H1 (cell line): Measurements from ENCODE around the gene ZSCAN21. TPM values are rescaled to one million over a fixed set of nuclear protein-coding genes. Genes with fewer than 3 reads are reported as not detected.
A peak's percentile ranks its signal among the peaks of the same experiment; 100 is the strongest.

ENCODE experiments used
- ASH2L ChIP-seq: fragments of 200-600, 300-600 bp; sonication (generic); IDR thresholded peaks from one replicate; pipeline ENCODE4 v1.7.1; 2017; ENCODE audit warnings: low read length
- BCL11A ChIP-seq, 2 experiments: IDR thresholded peaks; one replicate each; pipeline ENCODE4 v1.6.1; 2011; ENCODE audit warnings: low read depth in 2 of 2, low read length in 2 of 2, mild to moderate bottlenecking in 2 of 2
- CREB1 ChIP-seq: IDR thresholded peaks from 2 replicates; pipeline ENCODE4 v1.6.1; 2012; ENCODE audit warnings: inconsistent platforms
- CTBP2 ChIP-seq: IDR thresholded peaks from 2 replicates; pipeline ENCODE4 v1.7.0; 2011; ENCODE audit warnings: borderline replicate concordance, mild to moderate bottlenecking, moderate library complexity, mixed read lengths, low read length; ENCODE audit not compliant: insufficient read depth, insufficient read length
- EGR1 ChIP-seq: IDR thresholded peaks from 2 replicates; pipeline ENCODE4 v1.6.1; 2011; ENCODE audit warnings: low read depth, low read length, borderline replicate concordance
- EZH2 ChIP-seq: fragments of 200-600 bp; sonication (generic); IDR thresholded peaks from 2 replicates; pipeline ENCODE4 v1.7.1; 2012; ENCODE audit warnings: low read depth, mild to moderate bottlenecking, moderate library complexity, low read length, inconsistent platforms; ENCODE audit not compliant: severe bottlenecking
- GABPA ChIP-seq: IDR thresholded peaks from 2 replicates; pipeline ENCODE4 v1.6.1; 2011; ENCODE audit warnings: mild to moderate bottlenecking, low read length, moderate library complexity, borderline replicate concordance; ENCODE audit not compliant: insufficient read depth
- GTF2F1 ChIP-seq: IDR thresholded peaks from 2 replicates; pipeline ENCODE4 v1.6.1; 2012; ENCODE audit warnings: low read depth, low read length, improper control_type of control experiment, borderline replicate concordance
- JUN ChIP-seq: IDR thresholded peaks from 2 replicates; pipeline ENCODE4 v1.6.1; 2011; ENCODE audit warnings: low read depth, mild to moderate bottlenecking, improper control_type of control experiment, low read length
- KDM4A ChIP-seq: IDR thresholded peaks from one replicate; pipeline ENCODE4 v1.7.1; 2012; ENCODE audit warnings: low read depth, mild to moderate bottlenecking, moderate library complexity, low read length, inconsistent platforms; ENCODE audit not compliant: severe bottlenecking
- KDM5A ChIP-seq: fragments of 200-600 bp; IDR thresholded peaks from 2 replicates; pipeline ENCODE4 v1.7.1; 2012; ENCODE audit warnings: mild to moderate bottlenecking, low read length, inconsistent platforms, mixed read lengths
- NANOG ChIP-seq: IDR thresholded peaks from 2 replicates; pipeline ENCODE4 v1.6.1; 2011; ENCODE audit warnings: low read length, low read depth, mild to moderate bottlenecking, inconsistent platforms; ENCODE audit not compliant: insufficient read depth, poor library complexity, severe bottlenecking
- PHF8 ChIP-seq: fragments of 200-600 bp; sonication (generic); conservative IDR thresholded peaks from 2 replicates; pipeline ENCODE4 v1.7.1; 2012; ENCODE audit warnings: low read depth, mild to moderate bottlenecking, inconsistent platforms, low read length, moderate library complexity
- SIRT6 ChIP-seq: IDR thresholded peaks from one replicate; pipeline ENCODE4 v1.7.1; 2012; ENCODE audit warnings: low read length, inconsistent platforms
- SRF ChIP-seq: IDR thresholded peaks from 2 replicates; pipeline ENCODE4 v1.6.1; 2011; ENCODE audit warnings: mild to moderate bottlenecking, low read depth, low read length, moderate library complexity
- TAF7 ChIP-seq: optimal IDR thresholded peaks from 2 replicates; pipeline ENCODE3; 2011; ENCODE audit warnings: low read depth, mild to moderate bottlenecking, inconsistent platforms, low read length, moderate library complexity, borderline replicate concordance
- TBP ChIP-seq: IDR thresholded peaks from 2 replicates; pipeline ENCODE4 v1.6.1; 2011; ENCODE audit warnings: low read depth, low read length, improper control_type of control experiment
- TCF12 ChIP-seq: IDR thresholded peaks from 2 replicates; pipeline ENCODE4 v1.6.1; 2011; ENCODE audit warnings: low read depth, mild to moderate bottlenecking, low read length
- ZNF274 ChIP-seq: IDR thresholded peaks from 2 replicates; pipeline ENCODE4 v1.7.0; 2012; ENCODE audit warnings: low read length, borderline replicate concordance; ENCODE audit errors: extremely low read depth
- polyA plus RNA-seq, 7 experiments: library from polyadenylated mRNA; depleted of rRNA in 3 of 7; stranded (reverse) in 5 of 7; unstranded in 2 of 7; fragments of >200 nt in 5 of 7; fragments of 200-250 nt in 2 of 7; gene quantifications; 1 replicate in 5 of 7; 2 replicates in 1 of 7; 4 replicates in 1 of 7; pipeline versions ENCODE4 v1.2.1 to v1.2.3, GENCODE V29; 2011 to 2013; ENCODE audit warnings: missing spikeins in 2 of 7, mixed read lengths in 2 of 7
- total RNA-seq: library from RNA; stranded (reverse); fragmentation: NEBNext Ultra II Directional; extraction: Animal tissue kit (Norgen Biotek cat#: 25700); gene quantifications from 2 replicates; pipeline ENCODE4 v1.2.1, GENCODE V29; 2021
- TF ChIP-seq, protein P1 (sequence below): IDR thresholded peaks from 2 replicates; pipeline ENCODE4 v1.6.1; 2012; ENCODE audit warnings: inconsistent platforms

ZSCAN21 gene
- total and polyA plus RNA-seq, 2 of the 8 experiments (the other 6 are each of a cell fraction or from before 2014, with no cell fraction given) = 15.4 to 26.1 TPM

DNA sequence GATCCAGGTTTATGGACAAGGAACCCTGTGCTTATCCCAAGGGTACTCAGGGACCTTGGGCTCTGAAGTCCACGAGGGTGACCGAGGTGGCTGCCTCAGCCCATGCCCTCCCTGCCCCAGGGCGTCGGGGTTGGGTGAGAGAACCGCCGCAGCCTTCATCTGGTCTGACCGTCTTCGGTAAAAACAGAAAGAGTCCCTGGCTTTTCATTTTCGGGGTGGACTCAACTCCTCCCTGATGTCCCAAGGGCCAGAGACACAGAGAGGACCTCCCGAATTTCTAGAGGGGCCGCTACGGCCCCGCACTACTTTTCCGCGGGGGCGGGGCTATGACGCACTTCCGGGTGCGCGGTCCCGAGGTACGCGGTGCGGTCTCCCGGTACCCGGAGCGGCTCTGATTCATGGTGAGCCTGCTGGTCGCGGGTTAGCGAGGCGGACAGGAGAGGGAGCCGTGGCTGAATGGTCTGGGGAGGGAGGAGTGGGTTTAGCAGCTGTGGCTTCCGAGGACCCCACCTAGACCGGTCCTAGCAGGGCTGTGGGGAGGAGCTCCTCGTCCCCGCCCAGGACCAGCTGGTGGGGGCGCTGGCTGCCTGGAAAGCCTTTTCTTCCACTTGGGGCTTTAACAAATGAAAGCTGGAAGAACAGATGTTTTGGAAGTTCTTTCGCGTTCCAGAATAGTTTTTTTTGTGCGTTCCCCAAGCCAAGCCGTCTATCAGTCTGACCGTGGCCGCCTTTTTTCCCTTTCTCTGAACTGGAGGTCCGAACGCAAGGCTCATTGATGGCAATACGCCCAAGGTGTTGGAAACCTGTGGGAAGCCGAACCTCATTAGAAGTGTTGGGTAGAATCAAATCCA lies at the start of gene ZSCAN21 (continued):
- TF ChIP-seq GABPA (peak; percentile 87; the same call in 1 of the 2 replicates), TCF12 (no peak), BCL11A (IDR thresholded peaks at IDR 0.05; ENCODE audit: low read depth in 2 of 2, low read length in 2 of 2) (no peak), ZNF274 (no peak), SRF (0 out of 2 replicates have a peak, but pooled peaks have one; percentile 18), GTF2F1 (0 out of 2 replicates have a peak, but pooled peaks have one; percentile 13), CTBP2 (no peak), TBP (peak; percentile 91), KDM5A (peak; percentile 74; the same call in 1 of the 2 replicates), EGR1 (peak; percentile 83), EZH2 (no peak), SIRT6 (no peak), KDM4A (peak; percentile 79), NANOG (no peak), TAF7 (peak; percentile 54), JUN (no peak), PHF8 (peak; percentile 96), ASH2L (peak; percentile 94), CREB1 (peak; percentile 94)
- TF ChIP-seq, protein P1, sequence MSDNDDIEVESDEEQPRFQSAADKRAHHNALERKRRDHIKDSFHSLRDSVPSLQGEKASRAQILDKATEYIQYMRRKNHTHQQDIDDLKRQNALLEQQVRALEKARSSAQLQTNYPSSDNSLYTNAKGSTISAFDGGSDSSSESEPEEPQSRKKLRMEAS = peak; percentile 23; the same call in 1 of the 2 replicates
